ENCODE data around the gene PDE4D. TPM values are rescaled to one million over a fixed set of nuclear protein-coding genes. Genes with fewer than 3 reads are reported as not detected.

Gene PDE4D
- total RNA-seq, 1 experiment from 2014 or later, result 2.4 TPM

- Histone ChIP-seq H3K27ac (ENCODE audit: low read length) (no peak overlapping the region), H3K36me3 (ENCODE audit: control insufficient read depth, insufficient read depth, low read length) (no peaks in the 10 kb centered on the region), H3K27me3 (ENCODE audit: control insufficient read depth, insufficient read depth, low read length) (no peaks in the 10 kb centered on the region), H3K4me1 (ENCODE audit: control insufficient read depth, insufficient read depth, low read length) (no peaks in the 10 kb centered on the region), H3K4me3 (ENCODE audit: low read depth in 2 of 2, low read length in 2 of 2) (no peak overlapping the region), H3K9me3 (ENCODE audit: control insufficient read depth, insufficient read depth, low read depth, low read length) (no peaks in the 10 kb centered on the region)
- in situ Hi-C loops (cut with HindIII; ENCODE audit: low pct_unique_long_range_greater_than_20kb, low sequenced_read_pairs) (no loop called here), intact Hi-C loops (cut with micrococcal nuclease; ENCODE audit: unreplicated experiment) (loop anchor here (5.0 kb wide), 1 partner anchor 487 kb away; no protein-coding TSS in a partner anchor)
- no peak for TF ChIP-seq POLR2AphosphoS5 (IDR thresholded peaks at IDR 0.05; ENCODE audit: low read depth, low read length)
- TF ChIP-seq REST (IDR thresholded peaks at IDR 0.05; ENCODE audit: insufficient read depth in 1 of 2, low read depth in 2 of 2, low read length in 1 of 2), result no peak
- no peak for TF ChIP-seq CTCF (IDR thresholded peaks at IDR 0.05)
- ChIA-PET CTCF (no interaction called here), POLR2A (no interaction called here)
- no TSS peak for BruUV-seq (replicated peaks)
- ATAC-seq (no peak), DNase-seq (ENCODE audit: low read depth, low spot score) (no peak)
Observed at GRCh38 chr5:59674763-59675162, 218.8 kb downstream of the PDE4D start.

GRCh38 chr5:59673438-59674058 lies 220.0 kb downstream of the PDE4D start:
- H3K4me1 ChIP-seq (ENCODE audit: control insufficient read depth, insufficient read depth, low read length), result no peaks in the 10 kb centered on the region
- ATAC-seq, result no peak

More at GRCh38 chr5:59673438-59674058, 220.0 kb downstream of the PDE4D start:
- in situ Hi-C loops (cut with HindIII; ENCODE audit: low pct_unique_long_range_greater_than_20kb, low sequenced_read_pairs) (no loop called here), intact Hi-C loops (cut with micrococcal nuclease; ENCODE audit: unreplicated experiment) (loop anchor here (1.0 to 5.0 kb wide), 4 partner anchors 123 to 486 kb away; no protein-coding TSS in a partner anchor)
- DNase-seq (ENCODE audit: low read depth, low spot score), result no peak
- Histone ChIP-seq H3K27me3 (ENCODE audit: control insufficient read depth, insufficient read depth, low read length) (no peaks in the 10 kb centered on the region), H3K4me3 (ENCODE audit: low read depth in 2 of 2, low read length in 2 of 2) (no peak overlapping the region), H3K27ac (ENCODE audit: low read length) (no peak overlapping the region), H3K36me3 (ENCODE audit: control insufficient read depth, insufficient read depth, low read length) (no peaks in the 10 kb centered on the region), H3K9me3 (ENCODE audit: control insufficient read depth, insufficient read depth, low read depth, low read length) (no peaks in the 10 kb centered on the region)
- POLR2A ChIA-PET, result no interaction called here
- CTCF ChIA-PET, result interaction anchor here (0.5 to 1.9 kb wide), 2 partner anchors 124 to 168 kb away, joined by 9 to 14 read pairs; no protein-coding TSS in a partner anchor
- no TSS peak for BruUV-seq (replicated peaks)
- TF ChIP-seq TCF7L2 (IDR thresholded peaks at IDR 0.05; ENCODE audit: low read depth, low read length) (no peak), SIN3A (IDR thresholded peaks at IDR 0.05; ENCODE audit: borderline replicate concordance, insufficient read depth, low read depth, low read length) (no peak), CTCF (IDR thresholded peaks at IDR 0.05) (peak; percentile 77; the same call in 1 of the 2 replicates)
